Activated naive CD4-positive, alpha-beta T cell treated with anti-CD3 and anti-CD28 coated beads, Interleukin-2, amount 50 U/mL, for 16 hours (primary cell): ENCODE data around the gene TTF1.

Experiments
- DNase-seq: peaks from one replicate; pipeline ENCODE4 v3.0.0-alpha.2; 2020

Gene TTF1

GRCh38 chr9:132406554-132407122 lies at the start of gene TTF1:
Gene TTF1, minus strand, starts transcription at chr9:132406840. Its CDS starts 4,019 bp downstream, at chr9:132402821.
- peak; percentile 93 for DNase-seq

- no peak for DNase-seq
Observed at GRCh38 chr9:132456241-132456640, 49.6 kb upstream of the TTF1 start.

- DNase-seq: no peak
Observed at GRCh38 chr9:132451276-132451675, 44.6 kb upstream of the TTF1 start.

- no peak for DNase-seq
Observed at GRCh38 chr9:132447902-132448301, 41.3 kb upstream of the TTF1 start.

GRCh38 chr9:132447346-132447745 lies 40.7 kb upstream of the TTF1 start:
- DNase-seq: no peak

- no peak for DNase-seq
Observed at GRCh38 chr9:132446887-132447286, 40.2 kb upstream of the TTF1 start.

GRCh38 chr9:132443951-132444607 lies 37.4 kb upstream of the TTF1 start:
- DNase-seq: no peak

- DNase-seq: no peak
Observed at GRCh38 chr9:132441404-132441803, 34.8 kb upstream of the TTF1 start.

GRCh38 chr9:132440735-132441134 lies 34.1 kb upstream of the TTF1 start:
- DNase-seq: no peak

GRCh38 chr9:132439153-132439552 lies 32.5 kb upstream of the TTF1 start:
- no peak for DNase-seq

GRCh38 chr9:132434881-132435280 lies 28.2 kb upstream of the TTF1 start:
- no peak for DNase-seq

GRCh38 chr9:132430998-132431397 lies 24.4 kb upstream of the TTF1 start:
- DNase-seq: no peak

GRCh38 chr9:132426639-132427414 lies 20.2 kb upstream of the TTF1 start:
- DNase-seq: no peak

- no peak for DNase-seq
Observed at GRCh38 chr9:132425675-132426062, 19.0 kb upstream of the TTF1 start.

GRCh38 chr9:132424857-132425674 lies 18.4 kb upstream of the TTF1 start:
- no peak for DNase-seq

GRCh38 chr9:132423503-132423902 lies 16.9 kb upstream of the TTF1 start:
- no peak for DNase-seq

GRCh38 chr9:132422574-132422973 lies 15.9 kb upstream of the TTF1 start:
- no peak for DNase-seq

- no peak for DNase-seq
Observed at GRCh38 chr9:132418726-132419363, 12.2 kb upstream of the TTF1 start.

GRCh38 chr9:132415181-132415580 lies 8.5 kb upstream of the TTF1 start:
- no peak for DNase-seq

GRCh38 chr9:132414731-132415130 lies 8.1 kb upstream of the TTF1 start:
- no peak for DNase-seq

- DNase-seq: no peak
Observed at GRCh38 chr9:132413926-132414325, 7.3 kb upstream of the TTF1 start.

GRCh38 chr9:132412089-132412488 lies 5.4 kb upstream of the TTF1 start:
- peak; percentile 26 for DNase-seq

GRCh38 chr9:132411091-132411508 lies 4.5 kb upstream of the TTF1 start:
- DNase-seq: peak; percentile 75
